ENCODE results near the gene KIF22. TPM values are rescaled to one million over a fixed set of nuclear protein-coding genes. Genes with fewer than 3 reads are reported as not detected.
A peak's percentile ranks its signal among the peaks of the same experiment; 100 is the strongest.

KIF22 gene
- polyA plus RNA-seq, 3 donors = 22.0 to 46.2 (median 28.9) TPM

DNA sequence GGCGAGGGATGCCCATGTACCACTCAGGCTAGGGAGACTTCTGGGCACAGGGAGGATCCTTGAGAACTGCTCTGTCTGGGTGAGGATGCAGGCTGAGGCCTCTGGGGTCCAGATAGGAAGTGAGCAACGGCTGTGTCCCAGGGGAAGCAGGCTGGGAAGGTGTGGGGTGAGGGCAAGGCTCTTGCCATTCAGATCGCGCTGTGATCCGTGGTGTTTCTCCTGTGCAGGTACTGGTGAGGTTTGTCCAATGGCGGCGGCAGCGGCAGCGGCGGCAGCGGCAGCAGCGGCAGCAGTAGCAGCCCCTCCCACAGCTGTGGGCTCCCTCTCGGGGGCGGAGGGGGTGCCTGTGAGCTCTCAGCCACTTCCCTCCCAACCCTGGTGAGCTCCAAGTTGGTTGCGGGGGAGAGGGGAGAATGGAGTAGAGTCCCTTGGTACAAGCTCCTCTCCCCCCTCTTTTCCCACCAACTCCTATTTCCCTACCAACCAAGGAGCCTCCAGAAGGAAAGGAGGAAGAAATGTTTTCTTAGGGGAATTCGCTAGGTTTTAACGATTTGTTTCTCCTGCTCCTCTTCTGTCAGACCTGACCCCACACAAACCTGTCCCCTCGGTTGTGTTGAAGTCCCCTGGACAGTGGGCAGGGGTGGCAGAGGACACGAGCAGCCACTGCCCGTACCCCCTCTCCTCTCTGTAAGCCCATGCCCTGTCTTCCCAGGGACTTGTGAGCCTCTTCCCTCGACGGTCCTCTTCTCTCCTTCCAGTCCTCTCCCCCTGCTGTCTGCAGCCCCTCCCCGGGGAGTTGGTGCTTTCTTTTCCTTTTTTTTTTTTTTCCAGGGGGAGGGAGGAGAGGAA is 19.5 kb downstream of the KIF22 start:
- H3K4me1 ChIP-seq (ENCODE audit: control insufficient read depth in 1 of 2, insufficient read depth in 2 of 2, low read length in 2 of 2) = peaks cover 56 to 66% of the 10 kb centered on the region in 2 donors
- no peak overlapping the region for H3K4me3 Mint-ChIP-seq
- no peak for DNase-seq
- H3K4me3 ChIP-seq (replicated peaks in 1 of 3; ENCODE audit: low read depth in 2 of 3, low read length in 3 of 3) = peak overlapping the region in 1 of 3 experiments; percentile 73
- peaks cover 5 to 24% of the 10 kb centered on the region in 2 donors for H3K27me3 ChIP-seq (ENCODE audit: control insufficient read depth in 2 of 2, insufficient read depth in 2 of 2, low read length in 2 of 2)
- peak overlapping the region; percentile 29 to 59 for H3K27ac ChIP-seq (ENCODE audit: low read depth in 1 of 2, low read length in 2 of 2)
- peaks cover 0 to 8% (median 3%) of the 10 kb centered on the region in 7 donors for H3K9me3 Mint-ChIP-seq
- 69% methylated on average over 5 of the region's 23 CpGs for WGBS (ENCODE audit: insufficient coverage)
- H3K4me2 ChIP-seq (replicated peaks; ENCODE audit: extremely low read depth, low read length, poor library complexity, severe bottlenecking) = peak overlapping the region; percentile 76
- H3K27me3 Mint-ChIP-seq (ENCODE audit: low read depth in 3 of 3) = peaks cover 22 to 34% (median 31%) of the 10 kb centered on the region in 3 donors
- TF ChIP-seq, protein P1, sequence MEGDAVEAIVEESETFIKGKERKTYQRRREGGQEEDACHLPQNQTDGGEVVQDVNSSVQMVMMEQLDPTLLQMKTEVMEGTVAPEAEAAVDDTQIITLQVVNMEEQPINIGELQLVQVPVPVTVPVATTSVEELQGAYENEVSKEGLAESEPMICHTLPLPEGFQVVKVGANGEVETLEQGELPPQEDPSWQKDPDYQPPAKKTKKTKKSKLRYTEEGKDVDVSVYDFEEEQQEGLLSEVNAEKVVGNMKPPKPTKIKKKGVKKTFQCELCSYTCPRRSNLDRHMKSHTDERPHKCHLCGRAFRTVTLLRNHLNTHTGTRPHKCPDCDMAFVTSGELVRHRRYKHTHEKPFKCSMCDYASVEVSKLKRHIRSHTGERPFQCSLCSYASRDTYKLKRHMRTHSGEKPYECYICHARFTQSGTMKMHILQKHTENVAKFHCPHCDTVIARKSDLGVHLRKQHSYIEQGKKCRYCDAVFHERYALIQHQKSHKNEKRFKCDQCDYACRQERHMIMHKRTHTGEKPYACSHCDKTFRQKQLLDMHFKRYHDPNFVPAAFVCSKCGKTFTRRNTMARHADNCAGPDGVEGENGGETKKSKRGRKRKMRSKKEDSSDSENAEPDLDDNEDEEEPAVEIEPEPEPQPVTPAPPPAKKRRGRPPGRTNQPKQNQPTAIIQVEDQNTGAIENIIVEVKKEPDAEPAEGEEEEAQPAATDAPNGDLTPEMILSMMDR (IDR thresholded peaks at IDR 0.05) = no peak
- peaks cover 13 to 23% of the 10 kb centered on the region in 2 donors for H3K36me3 ChIP-seq (replicated peaks in 1 of 2; ENCODE audit: control insufficient read depth in 1 of 2, insufficient read depth in 2 of 2, low read length in 2 of 2)
- intact Hi-C loops (cut with micrococcal nuclease) = loop anchor here (5.0 to 10.0 kb wide), 2 partner anchors 37 to 185 kb away; partner anchors contain the start of genes HIRIP3 (in 1 of the 2) and INO80E (in 1 of the 2)
- peaks cover 21 to 31% of the 10 kb centered on the region in 2 donors for H3K36me3 Mint-ChIP-seq
- H3K9ac ChIP-seq (ENCODE audit: insufficient read depth, low read length, poor library complexity, severe bottlenecking) = peak overlapping the region; percentile 50
- H2AFZ ChIP-seq (ENCODE audit: insufficient read depth, low read depth, low read length, poor library complexity, severe bottlenecking) = no peak overlapping the region
- H4K20me1 ChIP-seq (ENCODE audit: insufficient read depth, low read length) = peaks cover 36% of the 10 kb centered on the region
- H3K9me3 ChIP-seq (replicated peaks in 1 of 2; ENCODE audit: control insufficient read depth in 1 of 2, insufficient read depth in 1 of 2, low read length in 2 of 2) = no peaks in the 10 kb centered on the region
- peaks cover 57% of the 10 kb centered on the region for H3K4me1 Mint-ChIP-seq
- H3K27ac Mint-ChIP-seq = peak overlapping the region in 6 of 7 donors; percentile 18 to 92 (median 74)
- peaks cover 27% of the 10 kb centered on the region for H3K79me2 ChIP-seq (ENCODE audit: insufficient read depth, low read length)

DNA sequence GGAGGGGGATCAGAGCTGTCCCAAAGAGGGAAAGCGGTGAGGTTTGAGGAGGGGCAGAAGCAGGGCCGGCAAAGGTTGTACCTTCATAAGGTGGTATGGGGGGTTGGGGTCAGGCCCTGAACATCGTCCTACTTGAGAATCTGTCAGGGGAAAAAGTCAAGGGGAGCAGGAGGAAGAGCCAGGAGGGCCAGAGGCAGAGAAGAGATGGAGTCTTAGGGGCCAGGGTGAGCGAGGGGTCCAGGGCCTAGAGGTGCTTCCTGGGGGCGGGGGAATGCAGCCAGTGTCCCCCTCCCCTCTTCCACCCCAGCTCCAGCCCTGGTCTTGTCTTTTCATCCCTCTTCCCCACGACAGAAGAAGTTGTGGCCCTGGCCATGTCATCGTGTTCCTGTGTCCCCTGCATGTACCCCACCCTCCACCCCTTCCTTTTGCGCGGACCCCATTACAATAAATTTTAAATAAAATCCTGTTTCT is 20.2 kb downstream of the KIF22 start:
- peaks cover 20 to 34% (median 31%) of the 10 kb centered on the region in 3 donors for H3K27me3 Mint-ChIP-seq (ENCODE audit: low read depth in 3 of 3)
- Histone ChIP-seq H3K27me3 (ENCODE audit: control insufficient read depth in 2 of 2, insufficient read depth in 2 of 2, low read length in 2 of 2) (peaks cover 5 to 24% of the 10 kb centered on the region in 2 donors), H3K27ac (ENCODE audit: low read depth in 1 of 2, low read length in 2 of 2) (peak overlapping the region; percentile 29 to 59), H4K20me1 (ENCODE audit: insufficient read depth, low read length) (peaks cover 36% of the 10 kb centered on the region), H2AFZ (ENCODE audit: insufficient read depth, low read depth, low read length, poor library complexity, severe bottlenecking) (peak overlapping the region; percentile 70), H3K4me2 (replicated peaks; ENCODE audit: extremely low read depth, low read length, poor library complexity, severe bottlenecking) (peak overlapping the region; percentile 76), H3K9me3 (replicated peaks in 1 of 2; ENCODE audit: control insufficient read depth in 1 of 2, insufficient read depth in 1 of 2, low read length in 2 of 2) (no peaks in the 10 kb centered on the region), H3K36me3 (replicated peaks in 1 of 2; ENCODE audit: control insufficient read depth in 1 of 2, insufficient read depth in 2 of 2, low read length in 2 of 2) (peaks cover 13 to 23% of the 10 kb centered on the region in 2 donors), H3K79me2 (ENCODE audit: insufficient read depth, low read length) (peaks cover 27% of the 10 kb centered on the region), H3K4me1 (ENCODE audit: control insufficient read depth in 1 of 2, insufficient read depth in 2 of 2, low read length in 2 of 2) (peaks cover 60 to 71% of the 10 kb centered on the region in 2 donors), H3K9ac (ENCODE audit: insufficient read depth, low read length, poor library complexity, severe bottlenecking) (peak overlapping the region; percentile 50), H3K4me3 (replicated peaks in 1 of 3; ENCODE audit: low read depth in 2 of 3, low read length in 3 of 3) (peak overlapping the region in 2 of 3 experiments; percentile 57 to 73)
- WGBS (ENCODE audit: insufficient coverage) = 26% methylated on average over 6 of the region's 9 CpGs
- H3K27ac Mint-ChIP-seq = peak overlapping the region; percentile 46 to 92 (median 87)
- DNase-seq = no peak
- peaks cover 21 to 31% of the 10 kb centered on the region in 2 donors for H3K36me3 Mint-ChIP-seq
- H3K4me1 Mint-ChIP-seq = peaks cover 63% of the 10 kb centered on the region
- TF ChIP-seq, protein P1 (IDR thresholded peaks at IDR 0.05) = no peak
- H3K4me3 Mint-ChIP-seq = peak overlapping the region; percentile 83 to 95
- H3K9me3 Mint-ChIP-seq = peaks cover 0 to 8% (median 3%) of the 10 kb centered on the region in 7 donors
- intact Hi-C loops (cut with micrococcal nuclease) = loop anchor here in 1 of 2 donors (10.0 kb wide), 1 partner anchor 184 kb away; the partner anchor contains the start of genes HIRIP3 and INO80E
